ENCODE data around the gene MRPS23.

The MRPS23 gene

GRCh38 chr17:57849874-57850754, at the start of gene MRPS23:
Gene MRPS23, minus strand, starts transcription at chr17:57850044. Its CDS starts 34 bp downstream, at chr17:57850010.
- in situ Hi-C loops (cut with MboI; ENCODE audit: low sequenced_read_pairs), result loop anchor here (5.0 to 25.0 kb wide), 2 partner anchors 147 to 713 kb away; no protein-coding TSS in a partner anchor

GRCh38 chr17:57899391-57899790, 49.5 kb upstream of the MRPS23 start:
- in situ Hi-C loops (cut with MboI; ENCODE audit: low sequenced_read_pairs), result no loop called here

- in situ Hi-C loops (cut with MboI; ENCODE audit: low sequenced_read_pairs), result no loop called here
These were observed 48.9 kb upstream of the MRPS23 start for GRCh38 chr17:57898487-57899311.

GRCh38 chr17:57895382-57896060, 45.7 kb upstream of the MRPS23 start:
- in situ Hi-C loops (cut with MboI; ENCODE audit: low sequenced_read_pairs), result no loop called here

- in situ Hi-C loops (cut with MboI; ENCODE audit: low sequenced_read_pairs), result no loop called here
These were observed 45.0 kb upstream of the MRPS23 start for GRCh38 chr17:57894848-57895247.

- in situ Hi-C loops (cut with MboI; ENCODE audit: low sequenced_read_pairs), result no loop called here
These were observed 43.2 kb upstream of the MRPS23 start for GRCh38 chr17:57892820-57893595.

- in situ Hi-C loops (cut with MboI; ENCODE audit: low sequenced_read_pairs), result no loop called here
These were observed 42.4 kb upstream of the MRPS23 start for GRCh38 chr17:57892146-57892819.

GRCh38 chr17:57890857-57891232, 41.0 kb upstream of the MRPS23 start:
- in situ Hi-C loops (cut with MboI; ENCODE audit: low sequenced_read_pairs), result no loop called here

- in situ Hi-C loops (cut with MboI; ENCODE audit: low sequenced_read_pairs), result no loop called here
These were observed 40.3 kb upstream of the MRPS23 start for GRCh38 chr17:57889892-57890856.

- in situ Hi-C loops (cut with MboI; ENCODE audit: low sequenced_read_pairs), result no loop called here
These were observed 39.4 kb upstream of the MRPS23 start for GRCh38 chr17:57889252-57889651.

- in situ Hi-C loops (cut with MboI; ENCODE audit: low sequenced_read_pairs), result no loop called here
These were observed 38.7 kb upstream of the MRPS23 start for GRCh38 chr17:57888311-57889216.

- in situ Hi-C loops (cut with MboI; ENCODE audit: low sequenced_read_pairs), result no loop called here
These were observed 37.3 kb upstream of the MRPS23 start for GRCh38 chr17:57887161-57887560.

GRCh38 chr17:57886020-57886419, 36.2 kb upstream of the MRPS23 start:
- in situ Hi-C loops (cut with MboI; ENCODE audit: low sequenced_read_pairs), result no loop called here

- in situ Hi-C loops (cut with MboI; ENCODE audit: low sequenced_read_pairs), result no loop called here
These were observed 35.5 kb upstream of the MRPS23 start for GRCh38 chr17:57885148-57885915.

GRCh38 chr17:57881783-57882351, 32.0 kb upstream of the MRPS23 start:
- in situ Hi-C loops (cut with MboI; ENCODE audit: low sequenced_read_pairs), result no loop called here

- in situ Hi-C loops (cut with MboI; ENCODE audit: low sequenced_read_pairs), result no loop called here
These were observed 31.3 kb upstream of the MRPS23 start for GRCh38 chr17:57881143-57881542.

GRCh38 chr17:57880086-57880456, 30.2 kb upstream of the MRPS23 start:
- in situ Hi-C loops (cut with MboI; ENCODE audit: low sequenced_read_pairs), result no loop called here

Measured in HL-60/S4 treated with phorbol 12-myristate 13-acetate at 8.2 ng/mL for 4 days and 3 days (cell line).